AG09319 (cell line): Measurements from ENCODE around the gene STRN.

Experiments used
- DNase-seq: peaks from one replicate; pipeline ENCODE4 v3.0.0-alpha.2; 2010; ENCODE audit warnings: low read depth; ENCODE audit errors: extremely low read depth
- CTCF ChIP-seq: IDR thresholded peaks from 2 replicates; pipeline ENCODE4 v1.5.1; 2011; ENCODE audit warnings: low read depth, mild to moderate bottlenecking, inconsistent platforms, low read length, moderate library complexity

The STRN gene

DNA sequence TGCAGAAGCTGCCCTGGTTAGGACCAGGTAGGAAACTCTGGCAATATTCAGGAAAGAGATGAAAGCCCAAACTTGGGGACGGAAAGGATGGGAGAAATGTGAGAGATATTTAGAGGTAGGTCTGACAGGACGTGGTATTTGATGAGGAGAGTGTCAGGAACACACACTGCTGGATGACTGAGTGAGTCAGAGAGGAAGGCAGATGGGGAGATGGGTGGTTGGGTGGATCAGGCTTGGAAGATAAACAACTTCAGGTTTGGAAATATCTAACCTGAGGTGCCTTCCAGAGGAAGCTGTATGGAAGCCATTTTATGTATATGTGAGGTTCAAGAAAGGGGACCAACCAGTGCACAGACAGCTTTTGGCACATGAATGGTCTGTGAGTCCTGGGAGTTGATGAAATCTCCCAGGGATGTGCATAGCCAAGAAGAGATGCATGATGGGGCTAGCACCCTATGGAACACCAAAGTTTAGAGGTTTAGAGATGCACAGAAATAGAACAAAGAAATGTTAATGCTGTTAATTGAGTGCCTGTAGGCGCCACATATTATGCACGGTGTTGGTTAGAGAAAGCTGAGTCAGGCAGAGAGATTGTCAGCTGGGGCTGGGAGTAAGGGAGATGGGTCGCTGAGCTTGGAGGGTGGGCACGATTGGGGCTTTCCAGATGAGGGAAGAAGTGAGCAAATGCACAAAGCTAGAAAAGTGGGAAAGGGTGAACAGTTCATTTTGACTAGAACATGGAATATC lies 168.8 kb downstream of the STRN start:
- DNase-seq, result no peak
- no peak for TF ChIP-seq CTCF
